Right ventricle myocardium superior (tissue), 1 donor: ENCODE results near the gene TGFA. TPM values are rescaled to one million over a fixed set of nuclear protein-coding genes. Genes with fewer than 3 reads are reported as not detected.
"Not testable (repeated sequence)": the region's sequence is repeated elsewhere in the genome, so short reads cannot be mapped to it uniquely, and the experiment has no call there.

ENCODE experiments used
- ATAC-seq: fragments of 200-7000 bp; cut with Tn5 transposase; one replicate; pipeline ENCODE4 v1.9.1; 2020; ENCODE audit warnings: mild to moderate bottlenecking; ENCODE audit not compliant: poor library complexity
- DNase-seq: peaks from one replicate; pipeline ENCODE4 v3.0.0-alpha.2; 2020
- intact Hi-C: fragments of 100-400 bp; cut with DNase I; formaldehyde crosslinking; loops from one replicate; pipeline ENCODE4 v1.11.2; 2022
- total RNA-seq: library from RNA; stranded (reverse); fragmentation: NEBNext Ultra II Directional; extraction: Animal tissue kit (Norgen Biotek cat#: 25700); gene quantifications from one replicate; pipeline ENCODE4 v1.2.1, GENCODE V29; 2021
- donor health status: DM: no; HTN: yes; CAD: no; lungs with severe emphysema.

Gene TGFA
- total RNA-seq, 1 donor from 2014 or later = 2.1 TPM

DNA sequence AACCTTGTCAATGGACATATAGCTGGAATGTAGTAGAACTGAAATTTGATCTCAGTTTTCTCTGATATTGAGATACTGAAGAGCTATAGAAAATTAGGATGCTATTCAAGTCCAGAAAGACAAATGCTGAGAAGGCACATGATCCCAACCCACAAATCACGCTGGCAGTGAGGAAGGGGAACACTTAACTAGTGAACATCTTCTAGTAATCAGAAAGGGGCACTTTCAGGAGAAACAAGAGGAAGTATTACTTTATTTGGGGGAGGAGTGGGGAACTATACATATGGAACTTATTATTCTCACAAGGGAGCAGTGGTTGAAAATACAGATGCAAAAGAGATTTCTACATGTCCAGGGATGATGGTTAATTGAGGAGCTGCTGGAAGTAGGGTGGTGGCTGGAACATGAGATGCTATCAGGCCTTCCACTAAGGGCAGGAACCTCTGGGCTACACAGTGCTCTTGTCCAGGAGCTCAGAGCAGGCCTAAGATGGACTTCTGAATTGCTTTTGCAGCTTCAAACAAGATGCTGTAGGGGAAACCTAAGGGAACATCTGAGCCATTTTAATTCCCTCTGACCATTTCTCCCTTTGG lies 79.3 kb downstream of the TGFA start:
- intact Hi-C loops = no loop called here
- DNase-seq (no peak), ATAC-seq (no peak)

DNA sequence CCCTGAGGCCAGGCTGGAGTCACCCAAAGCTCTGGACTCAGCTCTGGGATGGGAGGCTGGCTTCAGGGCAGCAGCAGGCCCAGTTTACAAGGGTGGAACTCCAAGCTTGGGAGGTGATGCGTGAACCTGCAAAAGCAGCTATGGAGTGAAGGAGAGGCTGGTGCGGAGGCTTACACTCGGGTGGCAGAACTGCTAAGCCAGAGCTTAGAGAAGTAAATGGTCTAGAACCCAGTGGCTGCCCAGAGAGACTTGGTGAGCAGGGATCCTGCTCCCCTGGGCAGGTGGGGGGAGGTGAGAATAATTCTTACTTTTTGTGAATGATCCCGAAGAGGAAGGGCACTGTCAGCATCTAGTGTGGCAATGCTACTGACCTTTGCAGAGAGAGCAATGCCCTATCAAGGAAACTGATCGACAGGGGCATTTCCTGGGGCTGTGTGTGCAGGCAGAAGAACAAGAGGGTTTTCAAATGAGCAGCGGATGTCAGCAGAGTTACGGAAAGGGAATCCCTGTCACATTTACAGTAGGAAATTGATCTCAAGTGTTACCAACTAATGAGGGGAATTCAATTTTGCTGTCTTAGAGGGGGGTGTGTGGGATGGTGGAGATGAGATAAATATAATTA lies 80.4 kb downstream of the TGFA start:
- intact Hi-C loops = no loop called here
- no peak for ATAC-seq
- DNase-seq = no peak

DNA sequence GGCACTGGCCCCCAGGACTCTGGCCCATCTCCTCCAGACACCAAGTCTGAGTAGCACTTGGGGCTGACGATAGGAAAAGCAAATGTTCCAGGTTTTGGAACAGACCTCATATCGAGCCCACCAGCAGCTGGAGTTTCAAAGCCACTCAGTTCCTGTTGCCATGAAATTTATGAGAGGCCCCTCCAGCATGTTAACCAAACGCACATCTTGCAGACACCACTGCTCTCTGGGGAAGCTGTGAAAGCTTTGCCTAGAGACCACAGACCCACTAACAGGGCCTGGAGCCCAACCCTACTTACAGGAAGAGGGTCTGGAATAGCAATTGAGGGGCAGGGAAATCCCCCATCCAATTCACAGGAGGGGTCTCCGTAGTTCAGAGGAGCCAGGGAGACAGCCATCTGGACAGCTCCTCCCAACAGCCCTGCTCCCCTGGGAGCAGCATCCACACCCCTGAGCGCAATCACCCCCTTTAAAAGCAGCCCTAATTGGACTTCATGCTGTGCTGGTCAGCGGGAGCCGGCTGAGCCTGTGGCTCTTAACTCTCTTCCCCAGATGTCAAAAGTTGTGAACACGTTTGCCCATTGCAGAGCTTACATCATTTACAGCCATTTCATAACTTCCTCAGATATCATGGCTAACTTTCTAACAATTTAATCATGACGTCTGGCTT lies 81.3 kb downstream of the TGFA start:
- DNase-seq (no peak), ATAC-seq (no peak)
- intact Hi-C loops = no loop called here

DNA sequence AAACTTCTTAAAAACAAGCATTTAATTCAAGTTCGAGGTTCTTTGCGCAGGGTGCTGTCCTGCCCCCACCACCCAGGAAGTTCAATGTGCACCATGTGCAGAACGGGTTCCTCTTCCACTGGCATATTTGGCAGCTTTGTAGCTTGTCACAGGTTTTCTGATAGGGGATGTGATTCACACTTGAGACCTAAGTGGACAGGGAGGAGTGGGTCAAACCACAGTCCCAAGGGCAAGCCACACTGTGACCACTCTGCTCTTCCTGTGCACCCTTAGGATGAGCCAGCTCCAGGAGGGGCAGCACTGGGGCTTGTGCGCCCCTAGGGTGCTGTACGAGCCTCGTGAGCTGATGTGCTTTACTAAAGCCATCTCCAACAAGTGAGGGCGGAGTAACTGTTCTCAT lies 82.5 kb downstream of the TGFA start:
- DNase-seq = no peak
- intact Hi-C loops = no loop called here

DNA sequence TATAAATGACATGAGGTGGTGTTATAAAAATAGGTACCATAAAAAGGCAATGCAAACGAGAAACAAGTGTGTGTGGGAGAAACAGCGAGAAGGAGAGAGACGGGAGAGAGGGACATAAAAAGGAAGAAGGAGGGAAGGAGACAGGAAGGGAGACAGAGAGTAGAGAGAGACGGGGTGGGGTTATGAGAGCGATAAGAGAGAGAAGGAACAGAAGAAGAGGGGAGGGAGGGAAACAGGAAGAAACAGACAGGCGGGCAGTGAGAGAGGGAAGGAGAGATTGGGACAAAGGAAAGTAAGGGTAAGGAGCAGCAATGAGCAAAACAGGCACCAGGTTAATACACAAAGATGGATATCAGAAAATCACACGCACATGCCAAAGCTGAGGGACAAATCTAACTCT lies 83.7 kb downstream of the TGFA start:
- intact Hi-C loops = no loop called here
- ATAC-seq (no peak), DNase-seq (no peak)

More for the DNA sequence above, 82.5 kb downstream of the TGFA start:
- peak; percentile 63 for ATAC-seq

DNA sequence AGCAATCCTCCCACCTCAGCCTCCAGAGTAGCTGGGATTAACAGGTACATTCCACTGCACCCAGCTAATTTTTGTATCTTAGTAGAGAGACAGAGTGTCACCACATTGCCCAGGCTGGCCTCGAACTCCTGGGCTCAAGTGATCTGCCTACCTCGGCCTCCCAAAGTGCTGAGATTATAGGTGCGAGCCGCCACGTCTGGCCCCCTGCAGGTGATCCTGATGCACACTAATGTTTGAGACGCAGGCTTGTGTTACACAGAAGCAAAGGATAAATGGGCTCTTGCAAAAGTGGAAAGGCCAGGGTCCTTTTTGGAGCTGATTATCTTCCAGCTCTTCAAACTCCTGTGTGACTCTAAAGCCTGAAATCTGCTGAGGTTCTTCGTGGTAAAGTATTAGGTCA lies 84.2 kb downstream of the TGFA start:
- ATAC-seq = no peak
- DNase-seq = no peak
- intact Hi-C loops = no loop called here

DNA sequence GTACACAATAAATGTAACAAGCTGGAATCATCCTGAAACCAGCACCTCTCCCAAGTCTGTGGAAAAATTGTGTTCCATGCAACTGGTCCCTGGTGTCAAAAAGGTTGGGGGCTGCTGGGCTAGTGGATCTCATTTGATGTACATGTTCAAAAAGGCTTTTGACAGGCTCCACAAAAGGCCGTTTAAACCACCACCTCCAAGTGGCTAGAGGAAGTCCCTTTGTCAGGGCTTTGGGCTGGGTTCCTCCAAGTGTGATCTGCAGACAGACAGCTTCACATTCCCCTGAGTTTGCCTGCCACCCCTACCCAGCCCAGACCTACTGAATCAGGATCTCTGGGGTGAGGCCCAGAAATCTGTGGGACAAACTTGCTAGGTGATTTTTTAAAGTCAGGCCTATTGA lies 84.7 kb downstream of the TGFA start:
- intact Hi-C loops = no loop called here
- DNase-seq (no peak), ATAC-seq (no peak)

DNA sequence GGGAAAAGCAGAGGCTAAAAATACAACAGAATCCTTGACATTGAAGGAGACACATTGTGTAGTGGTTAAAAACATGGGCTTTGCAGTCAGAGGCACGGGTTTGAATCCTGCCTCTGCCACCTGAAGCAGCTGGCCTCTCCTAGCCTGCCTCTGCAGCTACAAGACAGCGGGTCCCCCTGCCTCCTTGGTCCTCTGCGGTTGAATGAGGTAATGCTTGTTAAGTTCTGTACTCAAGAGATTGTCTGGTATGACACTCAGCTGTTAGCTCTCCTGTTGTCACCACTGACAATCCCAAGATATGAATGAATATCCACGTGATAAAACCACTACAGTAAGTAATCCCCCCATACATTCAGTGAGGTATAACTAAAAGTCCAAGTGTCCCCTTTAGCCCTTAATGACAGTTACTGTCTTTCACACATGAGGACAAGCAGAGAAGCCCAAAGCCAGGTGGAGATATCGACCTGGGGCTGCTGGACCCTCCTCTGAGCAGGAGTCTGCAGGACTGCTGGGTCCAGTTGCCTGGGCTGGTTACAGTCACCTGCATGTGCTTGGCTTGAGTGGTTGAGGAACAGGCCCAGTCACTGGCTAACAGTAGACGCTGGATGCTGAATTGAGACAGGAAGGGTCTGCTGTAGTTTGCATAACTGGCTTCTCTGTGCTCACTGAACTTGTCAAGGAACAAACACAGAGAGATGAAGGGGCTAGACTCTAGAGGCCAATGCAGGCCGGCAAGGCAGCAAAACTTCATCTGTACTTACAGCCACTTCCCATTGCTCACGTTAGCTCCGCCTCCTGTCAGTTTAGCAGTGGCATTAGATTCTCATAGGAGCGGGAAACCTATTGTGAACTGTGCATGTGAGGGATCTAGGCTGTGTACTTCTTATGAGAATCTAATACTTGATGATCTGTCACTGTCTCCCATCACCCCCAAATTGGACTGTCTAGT lies 85.5 kb downstream of the TGFA start:
- no peak for ATAC-seq
- intact Hi-C loops = no loop called here
- DNase-seq = no peak

DNA sequence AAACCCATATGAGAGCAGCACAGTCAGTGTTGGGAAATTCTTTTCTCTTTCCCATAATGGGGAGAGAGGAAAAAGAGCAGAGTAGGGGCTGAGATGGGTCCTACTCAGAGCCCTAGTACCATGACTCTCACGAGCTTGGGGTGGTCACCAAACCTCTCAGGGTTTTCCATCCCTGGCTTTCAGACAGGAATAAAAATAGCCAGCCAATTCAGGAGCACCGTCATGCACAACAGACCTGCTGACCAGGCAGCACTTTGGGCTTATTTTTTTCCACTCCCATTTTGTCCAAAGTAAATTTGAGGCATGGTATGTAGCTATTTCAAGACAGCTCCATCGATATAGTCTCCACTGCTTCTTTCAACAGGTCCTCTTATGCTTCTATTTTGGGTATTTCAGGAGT lies 86.4 kb downstream of the TGFA start:
- DNase-seq (no peak), ATAC-seq (no peak)
- intact Hi-C loops = no loop called here

DNA sequence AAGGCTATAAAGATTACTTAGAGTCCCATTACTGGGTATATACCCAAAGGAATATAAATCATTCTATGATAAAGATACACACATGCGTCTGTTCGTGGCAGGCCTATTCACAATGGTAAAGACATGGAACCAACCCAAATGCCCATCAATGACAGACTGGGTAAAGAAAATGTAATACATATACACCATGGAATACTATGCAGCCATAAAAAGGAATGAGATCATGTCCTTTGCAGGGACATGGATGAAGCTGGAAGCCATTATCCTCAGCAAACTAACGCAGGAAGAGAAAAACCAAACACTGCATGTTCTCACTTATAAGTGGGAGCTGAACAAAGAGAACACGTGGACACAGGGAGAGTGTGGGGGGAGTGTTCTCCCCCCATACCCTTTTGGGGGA lies 87.0 kb downstream of the TGFA start:
- ATAC-seq, DNase-seq, intact Hi-C loops: not testable (repeated sequence)

DNA sequence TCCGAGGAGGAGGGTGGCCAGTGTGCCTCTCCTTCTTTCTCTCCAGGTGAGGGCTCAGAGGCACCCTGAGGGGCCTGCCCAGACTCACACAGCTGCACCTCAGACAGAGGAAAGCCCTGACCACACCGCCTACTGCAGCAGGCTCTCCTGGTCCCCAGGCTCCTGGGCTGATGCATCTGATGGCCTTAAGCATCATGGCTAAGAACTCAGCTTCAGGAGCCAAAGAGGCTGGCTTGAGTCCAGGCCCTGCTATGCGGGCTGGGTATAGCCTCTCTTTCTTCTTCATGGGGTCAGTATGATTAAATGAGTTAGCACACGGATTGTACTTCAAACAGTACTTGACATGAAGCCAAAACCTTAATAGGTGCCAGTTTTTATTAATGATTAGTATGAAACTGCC lies 89.6 kb downstream of the TGFA start:
- DNase-seq (no peak), ATAC-seq (no peak)
- intact Hi-C loops = no loop called here

DNA sequence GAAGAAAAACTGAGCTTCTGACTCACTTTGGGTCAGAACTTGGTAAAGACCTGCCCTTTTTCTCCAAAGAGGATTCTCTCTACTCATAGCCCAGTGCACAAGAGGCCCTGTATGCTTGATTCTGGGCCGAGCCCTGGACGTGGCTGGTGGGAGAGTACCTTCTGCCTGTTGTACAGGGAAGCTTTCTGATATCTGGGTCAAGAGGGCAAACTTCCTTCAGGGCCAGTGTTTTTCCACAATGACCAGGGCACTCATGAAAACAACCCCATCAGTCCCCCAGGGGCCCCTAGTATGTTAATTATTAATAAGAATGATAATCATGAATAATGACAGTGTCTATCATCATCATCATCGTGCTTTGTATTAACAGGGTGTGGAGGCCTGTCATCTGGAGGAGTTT lies 90.0 kb downstream of the TGFA start:
- ATAC-seq (no peak), DNase-seq (no peak)
- intact Hi-C loops = no loop called here

DNA sequence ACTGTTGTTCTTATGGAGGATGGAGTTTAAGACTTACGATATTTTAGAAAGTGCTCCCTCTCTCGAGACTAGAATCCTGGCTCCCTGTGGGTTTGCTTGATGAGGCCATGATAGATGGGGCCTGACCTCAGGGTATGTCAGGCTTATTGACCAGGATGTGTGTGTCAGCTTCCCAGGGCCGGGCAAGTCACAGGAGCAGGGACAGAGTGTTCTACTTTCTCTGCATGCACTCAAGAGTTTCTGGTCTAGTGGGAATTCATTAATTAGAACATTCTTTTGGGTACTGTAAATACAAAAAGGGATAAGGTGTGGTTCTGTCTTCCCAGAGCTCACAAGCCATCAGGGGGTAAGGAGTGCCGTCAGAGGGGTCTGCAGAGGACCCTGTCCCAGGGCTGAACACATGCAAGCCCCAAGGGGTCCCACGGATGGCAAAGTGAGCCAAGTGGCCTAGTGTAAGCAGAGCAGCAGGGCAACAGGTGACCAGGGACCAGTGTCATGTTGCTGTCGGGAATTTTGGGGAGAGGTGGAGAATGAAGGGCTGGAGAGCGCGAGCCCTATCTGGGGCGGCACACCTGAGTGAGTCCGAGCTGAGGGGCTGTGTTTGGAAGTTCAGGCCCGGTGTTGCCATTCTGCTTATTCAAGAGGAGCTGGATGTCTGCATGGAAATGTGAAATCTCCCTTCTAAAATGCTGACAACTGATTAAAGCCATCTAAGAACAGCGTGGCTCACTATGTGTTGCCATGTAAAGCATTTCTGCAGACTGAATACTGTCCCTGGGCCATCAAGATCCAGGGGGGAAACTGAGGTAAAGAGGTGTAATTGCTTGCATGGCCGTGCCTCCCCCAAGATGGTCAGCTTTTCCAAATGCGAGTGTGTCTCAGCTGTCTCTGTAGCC lies 91.4 kb downstream of the TGFA start:
- ATAC-seq (no peak), DNase-seq (no peak)
- intact Hi-C loops = no loop called here

DNA sequence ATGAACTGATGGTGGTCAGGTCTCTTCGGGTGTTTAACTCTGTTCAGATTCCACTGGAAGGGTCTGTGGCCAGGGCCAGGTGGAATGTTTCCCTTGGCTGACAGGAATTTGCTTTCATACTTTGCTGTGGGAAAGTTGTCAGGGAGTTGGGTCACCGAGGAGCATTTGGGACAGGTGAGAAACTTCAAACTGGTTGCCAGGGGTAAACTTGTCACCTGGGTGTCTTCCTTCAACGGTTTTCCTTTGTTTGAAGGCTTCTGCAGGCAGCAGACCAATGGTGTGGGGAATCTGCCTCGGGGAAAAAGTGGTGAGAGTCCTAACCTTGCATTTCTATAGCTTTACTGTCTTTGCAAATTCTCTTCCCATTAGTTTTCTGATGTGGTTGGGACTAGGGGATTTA lies 92.2 kb downstream of the TGFA start:
- ATAC-seq (no peak), DNase-seq (no peak)
- intact Hi-C loops = no loop called here

DNA sequence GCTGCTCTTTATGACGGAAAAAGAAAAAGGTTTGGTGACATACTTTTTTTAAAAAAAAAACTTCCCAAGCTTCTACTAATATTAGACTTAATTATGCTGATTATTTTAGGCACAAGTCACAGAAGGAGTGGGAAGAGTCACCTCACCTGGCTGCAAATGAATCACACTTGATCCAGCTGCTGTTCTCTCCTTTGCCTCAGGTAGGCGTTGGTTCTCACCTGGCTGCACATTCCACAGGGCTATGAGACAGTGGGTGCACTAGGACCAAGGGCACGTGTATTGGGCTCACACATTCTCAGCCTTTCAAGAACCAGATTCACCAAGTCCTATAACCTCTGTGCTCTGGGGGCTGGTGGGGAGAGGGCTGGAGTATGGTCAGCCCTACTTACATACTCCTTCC lies 93.3 kb downstream of the TGFA start:
- intact Hi-C loops = no loop called here
- DNase-seq = no peak
- ATAC-seq = no peak

DNA sequence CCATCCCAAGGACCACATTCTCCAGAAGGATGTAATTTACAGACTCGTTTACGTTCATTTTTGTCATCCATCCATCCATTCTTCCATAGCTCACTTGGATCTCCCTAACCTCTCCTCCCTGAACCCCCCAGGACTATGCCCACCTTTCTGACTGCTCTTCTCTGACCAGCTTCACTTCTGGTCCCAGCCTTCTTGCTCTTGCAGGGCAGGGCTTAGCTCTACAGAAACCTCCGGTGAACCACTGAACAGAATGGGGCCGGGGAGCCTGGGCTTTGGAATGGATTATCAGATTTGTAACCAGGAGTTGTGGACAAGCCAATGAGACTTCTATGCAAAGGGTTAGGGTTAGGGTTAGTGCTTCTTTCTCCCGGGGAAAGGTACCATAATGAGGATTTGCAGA lies 95.0 kb downstream of the TGFA start:
- DNase-seq (no peak), ATAC-seq (no peak)
- intact Hi-C loops = no loop called here

DNA sequence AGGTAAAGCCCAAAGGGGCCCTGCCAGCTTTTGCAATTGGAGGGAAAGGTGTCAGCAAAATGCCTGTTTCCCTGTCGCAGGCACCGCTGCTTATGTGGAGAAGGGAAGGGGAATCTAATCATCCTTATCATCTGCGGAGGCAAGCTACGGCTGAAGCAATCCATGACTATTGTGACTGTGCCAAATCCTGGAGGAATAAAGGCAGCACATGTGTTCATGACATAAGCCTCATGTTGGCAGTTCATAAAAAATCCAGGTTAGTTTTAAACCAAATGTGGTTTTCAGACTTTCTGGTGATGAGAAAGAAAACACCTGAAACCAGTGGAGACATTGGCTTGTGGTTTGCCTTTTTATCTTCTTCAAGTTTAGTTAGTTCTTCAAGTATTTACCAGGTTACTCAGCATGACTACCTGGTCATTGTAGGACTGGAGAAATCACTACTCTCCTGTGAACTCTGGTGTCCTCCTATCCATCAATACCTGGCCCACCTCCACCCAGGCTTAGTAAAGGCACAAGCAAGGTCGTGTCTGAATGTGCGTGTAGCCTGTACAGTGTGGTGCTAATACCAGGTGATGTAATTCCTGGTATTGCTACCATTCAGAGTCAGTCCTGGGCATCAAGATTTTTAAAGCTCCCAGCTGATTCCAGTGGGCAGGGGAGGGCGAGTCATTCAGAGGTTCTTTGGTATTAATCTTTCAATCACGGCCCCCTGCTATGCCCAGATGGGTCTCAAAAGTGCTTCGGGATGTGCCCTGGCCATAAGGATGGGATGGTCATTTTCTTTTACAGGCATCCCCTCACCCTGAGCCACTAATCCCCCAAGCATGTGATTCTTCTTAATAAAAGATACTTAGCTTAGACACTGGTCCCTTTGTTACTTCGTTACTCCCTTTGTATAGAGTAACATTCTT lies 96.8 kb downstream of the TGFA start:
- intact Hi-C loops = no loop called here
- DNase-seq (no peak), ATAC-seq (no peak)
